ENCODE data around the gene TSPAN9. TPM values are rescaled to one million over a fixed set of nuclear protein-coding genes. Genes with fewer than 3 reads are reported as not detected.
A peak's percentile ranks its signal among the peaks of the same experiment; 100 is the strongest.

The TSPAN9 gene
- total RNA-seq, 2 donors from 2014 or later = 0.65 to 2.7 TPM

DNA sequence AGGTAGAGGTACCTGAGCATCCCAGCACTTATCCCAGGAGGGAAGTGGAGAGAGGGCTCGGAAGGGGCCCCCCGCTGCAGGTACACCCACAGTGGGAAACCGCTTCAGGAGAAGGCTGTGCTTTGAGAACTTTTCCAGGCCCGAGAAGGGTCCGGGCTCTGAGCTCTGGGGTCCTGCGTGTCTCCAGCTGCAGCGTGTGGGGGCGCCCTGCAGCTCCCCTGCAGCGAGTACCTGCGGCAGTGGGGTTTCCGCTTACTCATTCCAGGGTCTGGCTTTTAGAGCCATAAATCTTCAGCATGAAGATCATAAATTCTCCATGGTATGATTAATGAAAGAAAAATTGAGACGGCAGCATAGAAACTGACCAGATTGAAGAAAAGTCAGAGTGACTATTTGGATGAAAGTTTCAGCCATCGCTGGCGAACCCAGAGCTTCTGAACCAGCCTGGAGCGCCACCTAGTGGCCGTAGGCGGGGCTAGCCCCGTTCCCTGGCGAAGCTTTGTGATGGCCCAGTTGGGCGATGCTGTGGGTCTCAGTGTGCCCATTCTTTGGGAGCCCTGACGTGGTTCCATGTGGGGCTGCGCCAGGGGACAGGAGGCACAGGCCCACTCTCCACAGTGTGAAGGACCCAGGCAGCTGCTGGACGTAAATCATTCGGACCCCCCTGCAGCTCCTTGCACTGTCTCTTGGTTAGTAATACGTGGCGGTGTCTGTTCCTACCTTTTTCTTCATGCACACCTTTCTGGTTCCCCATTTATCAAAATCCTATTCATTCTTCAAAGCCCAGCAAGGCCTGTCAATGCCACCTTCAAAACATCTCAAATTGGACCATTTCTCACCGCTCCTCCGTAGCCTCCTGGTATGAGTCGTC, 198.2 kb downstream of the TSPAN9 start:
- ATAC-seq (replicated peaks) = peak; percentile 79
- Mint-ChIP-seq H3K27ac (no peak overlapping the region), H3K9me3 (no peaks in the 10 kb centered on the region), H3K36me3 (ENCODE audit: low read depth) (no peaks in the 10 kb centered on the region), H3K4me3 (no peak overlapping the region), H3K4me1 (no peaks in the 10 kb centered on the region), H3K27me3 (peaks cover 21% of the 10 kb centered on the region)

DNA sequence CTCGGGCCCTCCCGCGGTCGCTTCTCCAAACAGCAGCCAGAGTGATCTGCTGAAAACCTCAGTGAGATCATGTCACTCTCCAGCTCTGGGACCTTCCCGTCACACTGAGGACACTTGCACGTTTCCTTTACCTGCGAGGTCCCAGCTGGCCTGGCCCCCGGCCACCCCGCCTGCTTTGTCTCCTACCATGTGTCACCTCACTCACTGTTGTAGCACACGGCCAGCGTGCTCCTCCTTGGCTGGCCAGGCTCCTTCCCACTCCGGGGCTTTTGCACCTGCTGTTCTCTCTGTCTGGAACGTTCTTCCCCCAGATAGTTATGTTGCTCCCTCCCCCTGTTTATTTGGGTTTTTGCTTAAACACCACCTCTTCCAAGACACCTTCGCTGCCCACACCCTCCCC, 199.0 kb downstream of the TSPAN9 start:
- Mint-ChIP-seq H3K4me1 (no peaks in the 10 kb centered on the region), H3K36me3 (ENCODE audit: low read depth) (no peaks in the 10 kb centered on the region), H3K27ac (no peak overlapping the region), H3K27me3 (peaks cover 21% of the 10 kb centered on the region), H3K4me3 (no peak overlapping the region), H3K9me3 (no peaks in the 10 kb centered on the region)
- no peak for ATAC-seq (replicated peaks)

DNA sequence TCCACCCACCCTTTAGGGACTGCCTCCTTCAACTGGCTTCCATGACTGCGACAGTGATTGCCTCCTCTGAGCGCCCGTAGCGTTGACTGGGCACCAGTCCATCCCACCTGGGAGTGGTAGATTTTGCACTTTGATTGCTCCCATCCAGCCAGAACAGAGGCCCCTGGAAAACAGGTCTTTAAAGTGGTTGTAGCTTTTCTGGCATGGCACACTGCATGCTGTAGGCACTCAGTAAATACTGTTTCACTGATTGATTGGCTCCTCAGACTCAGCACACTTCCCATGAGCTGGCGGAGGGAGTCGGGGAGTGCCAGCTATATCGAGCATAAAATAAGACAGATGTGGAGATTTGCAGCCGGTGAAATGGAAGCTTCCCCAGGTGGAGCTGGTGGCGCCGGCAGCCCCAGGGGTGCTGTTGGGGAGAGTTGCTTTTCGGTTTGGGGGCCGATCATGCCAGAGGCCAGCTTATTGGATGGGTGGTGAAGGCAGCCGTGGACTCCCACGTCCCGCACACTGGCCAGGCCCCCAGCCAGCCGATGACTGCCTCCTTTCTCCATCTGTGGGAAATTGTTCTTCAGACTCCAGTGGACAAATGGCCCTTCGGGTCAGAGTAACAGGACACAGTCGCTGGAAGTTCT, 200.2 kb downstream of the TSPAN9 start:
- peaks cover 21% of the 10 kb centered on the region for H3K27me3 Mint-ChIP-seq
- ATAC-seq (replicated peaks) = no peak
- no peak overlapping the region for H3K27ac Mint-ChIP-seq
- H3K4me3 Mint-ChIP-seq = no peak overlapping the region
- H3K4me1 Mint-ChIP-seq = no peaks in the 10 kb centered on the region
- no peaks in the 10 kb centered on the region for H3K9me3 Mint-ChIP-seq
- H3K36me3 Mint-ChIP-seq (ENCODE audit: low read depth) = no peaks in the 10 kb centered on the region

DNA sequence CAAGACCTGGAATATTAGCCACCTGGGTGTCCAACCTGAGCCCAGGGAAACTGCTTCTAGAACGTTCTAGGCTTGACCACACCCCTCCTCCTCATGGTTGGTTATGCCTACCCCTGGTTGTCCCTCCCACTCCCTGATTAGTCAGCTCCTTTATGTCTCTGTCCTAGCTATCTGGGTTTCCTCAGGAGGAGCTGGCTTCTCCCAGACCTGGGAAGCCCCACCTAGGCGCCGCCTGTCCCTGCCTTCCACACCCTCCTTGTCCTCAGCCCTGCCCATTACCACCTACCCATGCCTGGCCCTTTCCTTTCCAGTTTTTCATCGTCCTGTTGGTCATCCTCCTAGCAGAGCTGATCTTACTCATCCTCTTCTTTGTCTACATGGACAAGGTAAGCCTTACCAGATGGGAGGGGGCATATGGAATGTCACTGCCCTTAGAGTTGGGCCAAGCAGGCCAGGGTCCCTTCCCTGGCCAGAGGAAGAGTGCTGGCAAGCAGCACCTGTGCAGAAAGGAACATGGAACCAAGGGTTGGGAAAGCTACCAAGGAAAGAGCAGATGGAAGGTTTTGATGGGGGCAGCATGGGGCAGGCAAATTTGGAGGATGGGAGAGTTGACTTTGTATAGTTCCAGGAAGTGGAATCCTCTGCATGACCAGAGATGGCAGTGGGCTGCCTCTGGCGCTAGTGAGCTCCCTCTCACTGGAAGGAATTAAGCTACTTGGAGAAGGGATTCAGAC, 201.7 kb downstream of the TSPAN9 start:
- Mint-ChIP-seq H3K4me3 (no peak overlapping the region), H3K27ac (no peak overlapping the region), H3K36me3 (ENCODE audit: low read depth) (no peaks in the 10 kb centered on the region), H3K9me3 (no peaks in the 10 kb centered on the region), H3K27me3 (peaks cover 21% of the 10 kb centered on the region), H3K4me1 (no peaks in the 10 kb centered on the region)
- ATAC-seq (replicated peaks) = no peak

DNA sequence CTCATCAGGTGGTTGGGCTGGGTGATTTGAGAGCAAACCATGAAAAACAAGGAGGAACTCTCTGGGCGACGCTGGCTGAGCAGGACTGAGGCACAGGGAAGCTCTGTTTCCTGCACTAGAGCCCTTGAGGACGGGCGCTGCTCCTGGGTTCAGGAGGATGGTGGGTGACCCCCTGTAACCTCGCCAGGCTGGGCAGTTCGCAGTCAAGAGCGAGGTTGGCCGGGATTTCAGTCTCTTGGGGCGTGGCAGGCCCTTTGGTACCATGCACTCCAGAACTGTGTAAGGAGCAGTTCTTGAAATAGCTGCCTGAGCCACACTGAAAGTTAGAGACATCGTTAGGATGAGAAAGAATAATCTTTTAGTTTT, 202.2 kb downstream of the TSPAN9 start:
- no peak for ATAC-seq (replicated peaks)
- Mint-ChIP-seq H3K27ac (no peak overlapping the region), H3K4me3 (no peak overlapping the region), H3K27me3 (peaks cover 21% of the 10 kb centered on the region), H3K9me3 (no peaks in the 10 kb centered on the region), H3K4me1 (no peaks in the 10 kb centered on the region), H3K36me3 (ENCODE audit: low read depth) (no peaks in the 10 kb centered on the region)

DNA sequence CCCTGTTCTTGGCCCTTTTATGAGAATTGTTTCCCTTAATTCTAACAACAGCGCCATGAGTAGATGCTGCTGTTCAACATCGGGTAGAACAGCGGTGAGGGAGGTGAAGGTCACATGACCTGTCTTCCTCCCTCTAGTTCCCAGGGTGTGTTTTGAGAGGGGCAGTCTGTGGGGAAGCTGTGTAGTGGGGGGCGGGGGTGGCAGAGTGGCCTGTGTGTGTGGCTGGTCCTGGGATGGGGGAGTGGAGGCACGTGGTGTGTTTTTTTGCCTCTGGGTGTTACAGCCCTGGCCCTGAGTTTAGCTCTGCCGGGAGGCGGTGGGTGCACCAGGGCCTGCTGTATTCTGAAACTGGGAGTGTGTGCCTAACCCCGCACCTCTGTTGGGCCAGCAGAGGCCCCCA, 202.7 kb downstream of the TSPAN9 start:
- no peaks in the 10 kb centered on the region for H3K36me3 Mint-ChIP-seq (ENCODE audit: low read depth)
- H3K4me3 Mint-ChIP-seq = no peak overlapping the region
- no peak overlapping the region for H3K27ac Mint-ChIP-seq
- H3K27me3 Mint-ChIP-seq = peaks cover 21% of the 10 kb centered on the region
- H3K4me1 Mint-ChIP-seq = no peaks in the 10 kb centered on the region
- no peak for ATAC-seq (replicated peaks)
- no peaks in the 10 kb centered on the region for H3K9me3 Mint-ChIP-seq

DNA sequence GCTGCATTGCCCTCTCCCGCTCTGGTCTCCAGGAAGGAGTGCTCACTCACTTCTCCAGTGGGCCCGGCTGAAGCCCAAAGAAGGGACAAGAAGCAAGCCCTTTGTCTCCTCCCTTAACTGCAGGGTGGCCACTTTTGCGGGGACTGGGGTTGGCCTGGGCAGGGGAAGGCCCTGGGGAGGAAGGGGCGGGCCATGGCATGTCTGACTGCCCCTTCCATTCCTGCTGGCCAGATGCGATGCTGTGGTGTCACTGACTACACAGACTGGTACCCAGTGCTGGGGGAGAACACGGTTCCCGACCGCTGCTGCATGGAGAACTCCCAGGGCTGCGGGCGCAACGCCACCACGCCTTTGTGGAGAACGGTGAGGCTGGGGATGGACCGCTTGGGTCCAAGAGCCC, 203.8 kb downstream of the TSPAN9 start:
- no peak overlapping the region for H3K27ac Mint-ChIP-seq
- peaks cover 21% of the 10 kb centered on the region for H3K27me3 Mint-ChIP-seq
- H3K4me3 Mint-ChIP-seq = no peak overlapping the region
- no peaks in the 10 kb centered on the region for H3K4me1 Mint-ChIP-seq
- no peak for ATAC-seq (replicated peaks)
- H3K9me3 Mint-ChIP-seq = no peaks in the 10 kb centered on the region
- H3K36me3 Mint-ChIP-seq (ENCODE audit: low read depth) = no peaks in the 10 kb centered on the region

DNA sequence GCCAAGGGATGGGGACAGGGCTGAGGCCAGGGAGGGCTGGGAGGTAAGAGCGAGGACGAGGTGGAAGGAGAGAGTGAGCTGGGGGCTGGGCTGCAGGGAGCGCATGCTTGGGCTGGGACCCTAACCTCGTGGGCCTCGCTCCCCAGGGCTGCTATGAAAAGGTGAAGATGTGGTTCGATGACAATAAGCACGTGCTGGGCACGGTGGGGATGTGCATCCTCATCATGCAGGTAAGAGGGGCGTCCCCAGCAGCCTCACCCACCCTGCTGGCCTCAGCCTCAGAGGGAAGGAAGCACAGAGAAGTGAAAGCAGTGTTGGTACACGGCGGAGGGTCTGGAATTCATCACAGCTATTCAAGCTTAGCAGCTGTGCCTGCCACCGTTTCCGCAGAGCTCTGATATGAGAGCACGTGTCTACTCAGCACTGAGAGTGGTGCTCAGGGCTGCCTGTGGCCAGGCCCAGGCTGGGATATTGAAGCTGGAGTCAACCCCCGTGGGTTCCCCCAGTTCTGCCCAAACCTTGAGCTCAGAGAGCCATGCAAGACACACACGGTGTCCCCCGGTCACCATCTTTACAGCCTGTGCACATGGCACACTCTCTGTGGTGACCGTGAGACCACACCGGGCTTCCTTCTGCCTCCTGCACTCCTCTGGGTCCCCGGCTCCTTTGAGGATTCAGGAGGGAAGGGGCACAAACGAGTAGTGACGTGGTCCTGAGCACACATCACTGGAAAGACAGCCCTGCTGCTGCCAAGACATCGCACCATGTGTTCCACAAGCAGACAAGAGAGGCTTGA, 204.6 kb downstream of the TSPAN9 start:
- no peak overlapping the region for H3K4me3 Mint-ChIP-seq
- H3K36me3 Mint-ChIP-seq (ENCODE audit: low read depth) = no peaks in the 10 kb centered on the region
- H3K9me3 Mint-ChIP-seq = no peaks in the 10 kb centered on the region
- H3K27ac Mint-ChIP-seq = no peak overlapping the region
- no peaks in the 10 kb centered on the region for H3K4me1 Mint-ChIP-seq
- peaks cover 15% of the 10 kb centered on the region for H3K27me3 Mint-ChIP-seq
- no peak for ATAC-seq (replicated peaks)

GRCh38 chr12:3282384-3282670, 205.1 kb downstream of the TSPAN9 start:
- peaks cover 15% of the 10 kb centered on the region for H3K27me3 Mint-ChIP-seq
- no peaks in the 10 kb centered on the region for H3K9me3 Mint-ChIP-seq
- ATAC-seq (replicated peaks) = no peak
- H3K4me3 Mint-ChIP-seq = no peak overlapping the region
- no peaks in the 10 kb centered on the region for H3K36me3 Mint-ChIP-seq (ENCODE audit: low read depth)
- H3K27ac Mint-ChIP-seq = no peak overlapping the region
- H3K4me1 Mint-ChIP-seq = no peaks in the 10 kb centered on the region

- H3K27ac Mint-ChIP-seq = no peak overlapping the region
- no peaks in the 10 kb centered on the region for H3K36me3 Mint-ChIP-seq (ENCODE audit: low read depth)
- peaks cover 10% of the 10 kb centered on the region for H3K27me3 Mint-ChIP-seq
- no peaks in the 10 kb centered on the region for H3K4me1 Mint-ChIP-seq
- no peak for ATAC-seq (replicated peaks)
- no peak overlapping the region for H3K4me3 Mint-ChIP-seq
- no peaks in the 10 kb centered on the region for H3K9me3 Mint-ChIP-seq
Measured at GRCh38 chr12:3283137-3283680, 206.0 kb downstream of the TSPAN9 start.

DNA sequence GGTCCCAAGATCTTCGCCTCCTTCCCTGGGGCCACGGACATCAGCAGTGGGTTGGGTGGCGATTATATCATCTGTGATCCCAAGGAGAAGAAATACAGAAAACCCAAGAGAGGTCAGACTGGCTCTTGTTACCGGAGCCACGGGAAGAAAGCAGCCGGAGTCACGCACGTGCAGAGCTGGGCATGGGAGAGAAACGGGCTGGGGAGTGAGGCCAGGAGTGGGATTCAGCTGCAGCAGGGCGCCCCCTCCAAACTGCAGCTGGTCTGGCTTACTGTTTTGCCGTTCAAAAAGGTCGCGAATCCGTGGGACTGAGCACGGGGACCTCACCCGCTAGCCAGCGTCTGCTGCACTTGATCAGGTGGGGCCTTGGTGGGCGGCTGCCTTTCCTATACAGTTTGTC, 207.2 kb downstream of the TSPAN9 start:
- H3K9me3 Mint-ChIP-seq = no peaks in the 10 kb centered on the region
- no peak for ATAC-seq (replicated peaks)
- H3K4me1 Mint-ChIP-seq = no peaks in the 10 kb centered on the region
- H3K27me3 Mint-ChIP-seq = peaks cover 3% of the 10 kb centered on the region
- H3K36me3 Mint-ChIP-seq (ENCODE audit: low read depth) = no peaks in the 10 kb centered on the region
- no peak overlapping the region for H3K4me3 Mint-ChIP-seq
- H3K27ac Mint-ChIP-seq = no peak overlapping the region

DNA sequence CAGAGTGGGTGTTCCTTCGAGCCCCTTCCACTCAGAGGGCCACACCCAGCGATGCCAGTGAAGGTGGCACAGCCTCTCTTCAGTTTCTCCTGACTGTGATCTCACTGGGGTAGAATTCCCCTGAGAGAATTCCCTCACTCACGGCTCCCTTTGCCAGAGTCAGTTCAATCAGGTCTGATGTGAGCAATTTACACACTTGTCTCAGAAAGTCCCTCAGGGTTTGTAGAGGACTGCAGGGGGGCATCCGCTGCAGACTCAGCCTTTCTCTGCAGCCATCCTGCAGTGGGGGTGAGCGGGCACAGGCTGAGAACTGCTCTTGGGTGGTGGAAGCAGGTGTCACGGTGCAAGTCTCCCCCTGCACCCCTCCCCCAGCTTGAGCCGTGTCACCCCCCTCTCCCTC, 208.4 kb downstream of the TSPAN9 start:
- H3K9me3 Mint-ChIP-seq = no peaks in the 10 kb centered on the region
- ATAC-seq (replicated peaks) = no peak
- H3K27ac Mint-ChIP-seq = no peak overlapping the region
- no peaks in the 10 kb centered on the region for H3K4me1 Mint-ChIP-seq
- peaks cover 3% of the 10 kb centered on the region for H3K27me3 Mint-ChIP-seq
- H3K4me3 Mint-ChIP-seq = no peak overlapping the region
- no peaks in the 10 kb centered on the region for H3K36me3 Mint-ChIP-seq (ENCODE audit: low read depth)

DNA sequence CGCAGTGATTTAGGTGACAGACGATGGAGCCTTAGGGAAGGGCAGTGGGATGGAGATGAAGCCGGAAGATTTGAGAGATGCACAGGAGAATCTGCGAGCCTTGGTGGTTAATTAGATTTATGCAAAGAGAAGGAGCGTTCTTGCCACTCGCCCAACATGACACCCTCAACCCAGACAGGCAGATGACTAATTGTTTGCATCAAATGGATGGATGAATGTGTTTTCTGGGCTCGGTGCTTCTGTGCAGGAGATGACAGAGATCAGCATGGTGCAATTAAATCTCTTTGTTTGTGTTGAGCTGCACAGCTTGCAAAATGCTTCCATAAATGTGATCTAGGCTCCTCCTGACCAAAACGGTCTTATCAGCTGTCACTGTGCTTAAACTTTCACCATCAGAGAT, 211.5 kb downstream of the TSPAN9 start:
- no peak overlapping the region for H3K4me3 Mint-ChIP-seq
- H3K9me3 Mint-ChIP-seq = no peaks in the 10 kb centered on the region
- H3K27ac Mint-ChIP-seq = no peak overlapping the region
- peaks cover 3% of the 10 kb centered on the region for H3K27me3 Mint-ChIP-seq
- no peak for ATAC-seq (replicated peaks)
- H3K4me1 Mint-ChIP-seq = no peaks in the 10 kb centered on the region
- H3K36me3 Mint-ChIP-seq (ENCODE audit: low read depth) = no peaks in the 10 kb centered on the region

GRCh38 chr12:3289702-3290101, 212.5 kb downstream of the TSPAN9 start:
- Mint-ChIP-seq H3K27ac (no peak overlapping the region), H3K4me1 (no peaks in the 10 kb centered on the region), H3K27me3 (peaks cover 3% of the 10 kb centered on the region), H3K4me3 (no peak overlapping the region), H3K9me3 (no peaks in the 10 kb centered on the region), H3K36me3 (ENCODE audit: low read depth) (no peaks in the 10 kb centered on the region)
- no peak for ATAC-seq (replicated peaks)

Measured in activated T-helper 17 cell treated with anti-CD3 and anti-CD28 coated beads, Interleukin-2, amount 50 U/mL, for 72 hours (primary cell).